IMR-90 (cell line): Measurements from ENCODE around the gene DLGAP3.

Experiments
- BHLHE40 ChIP-seq: fragments of 150-350 bp; IDR thresholded peaks from 2 replicates; pipeline ENCODE4 v1.6.1; 2016; ENCODE audit warnings: mild to moderate bottlenecking, low read depth, low read length
- CEBPB ChIP-seq: IDR thresholded peaks from 2 replicates; pipeline ENCODE4 v1.6.1; 2012; ENCODE audit warnings: low read depth, low read length, improper control_type of control experiment
- FOS ChIP-seq: fragments of 150-350 bp; IDR thresholded peaks from 2 replicates; pipeline ENCODE4 v1.6.1; 2016; ENCODE audit warnings: low read depth, low read length
- MAFK ChIP-seq: IDR thresholded peaks from 2 replicates; pipeline ENCODE4 v1.6.1; 2012; ENCODE audit warnings: low read depth, low read length, improper control_type of control experiment
- MXI1 ChIP-seq: IDR thresholded peaks from 2 replicates; pipeline ENCODE4 v1.6.1; 2012; ENCODE audit warnings: low read depth, mild to moderate bottlenecking, low read length, moderate library complexity, borderline replicate concordance
- NFE2L2 ChIP-seq: fragments of 150-350 bp; IDR thresholded peaks from 2 replicates; pipeline ENCODE4 v1.6.1; 2016; ENCODE audit warnings: low read depth, mild to moderate bottlenecking, low read length
- POLR2A ChIP-seq: IDR thresholded peaks from 2 replicates; pipeline ENCODE4 v1.6.1; 2012; ENCODE audit warnings: mild to moderate bottlenecking, low read depth, low read length
- RAD21 ChIP-seq: IDR thresholded peaks from 2 replicates; pipeline ENCODE4 v1.6.1; 2012; ENCODE audit warnings: low read length, improper control_type of control experiment
- RFX5 ChIP-seq: IDR thresholded peaks from 2 replicates; pipeline ENCODE4 v1.8.0; 2012; ENCODE audit warnings: low read depth, mild to moderate bottlenecking, low read length, moderate library complexity
- SMC3 ChIP-seq: fragments of 150-350 bp; IDR thresholded peaks from 2 replicates; pipeline ENCODE4 v1.6.1; 2016; ENCODE audit warnings: low read depth, mild to moderate bottlenecking, antibody characterized with exemption, low read length, moderate library complexity
- TF ChIP-seq, protein P1 (sequence below): conservative IDR thresholded peaks from 2 replicates; pipeline ENCODE4 v1.5.1; 2012; ENCODE audit warnings: mild to moderate bottlenecking, low read depth, low read length, improper control_type of control experiment
- TF ChIP-seq, protein P2 (sequence below): fragments of 150-350 bp; IDR thresholded peaks from 2 replicates; pipeline ENCODE4 v1.6.1; 2017; ENCODE audit warnings: mild to moderate bottlenecking, antibody characterized with exemption, low read length, low read depth
- TF ChIP-seq, protein P3 (sequence below): fragments of 150-350 bp; IDR thresholded peaks from 2 replicates; pipeline ENCODE4 v1.6.1; 2016; ENCODE audit warnings: low read depth, mild to moderate bottlenecking, low read length, moderate library complexity, borderline replicate concordance

DNA sequence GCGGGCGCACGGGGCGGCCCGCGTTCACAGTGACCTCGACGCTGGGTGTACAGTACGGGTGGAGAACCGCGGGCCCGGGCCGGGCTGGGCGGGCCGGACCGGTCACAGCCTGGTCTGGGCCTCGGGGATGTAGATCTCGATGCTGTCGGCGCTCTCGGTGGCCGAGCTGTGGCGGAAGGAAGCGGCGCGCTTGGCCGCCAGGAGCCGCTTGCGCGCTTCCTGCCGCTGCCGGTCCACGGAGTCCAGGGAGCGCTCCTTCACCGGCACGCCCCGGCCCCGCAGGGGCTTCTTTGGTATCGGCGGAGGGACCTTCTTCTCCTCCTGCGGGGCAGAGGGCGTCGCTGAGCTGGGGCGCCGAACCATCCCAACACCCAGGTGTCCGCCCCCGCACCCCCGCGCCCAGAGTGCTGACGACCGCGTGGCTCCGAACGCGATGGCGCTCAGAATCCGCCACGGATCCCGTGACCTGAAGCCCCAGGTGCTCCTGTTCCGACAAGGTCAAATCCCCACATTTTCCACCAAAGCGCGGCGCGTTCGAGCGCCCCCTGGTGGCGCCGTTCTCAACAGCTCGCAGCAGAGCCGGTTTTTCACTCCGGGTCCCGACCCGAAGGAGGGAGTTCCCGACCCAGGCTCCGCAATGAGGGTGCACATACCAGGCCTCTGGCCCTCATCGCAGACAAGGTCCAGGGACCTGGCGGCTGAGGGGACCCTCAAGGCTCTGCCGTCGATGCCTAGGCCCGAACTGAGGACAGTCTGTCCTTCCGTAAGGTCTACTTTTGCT is 63.3 kb downstream of the DLGAP3 start:
- TF ChIP-seq, protein P1, sequence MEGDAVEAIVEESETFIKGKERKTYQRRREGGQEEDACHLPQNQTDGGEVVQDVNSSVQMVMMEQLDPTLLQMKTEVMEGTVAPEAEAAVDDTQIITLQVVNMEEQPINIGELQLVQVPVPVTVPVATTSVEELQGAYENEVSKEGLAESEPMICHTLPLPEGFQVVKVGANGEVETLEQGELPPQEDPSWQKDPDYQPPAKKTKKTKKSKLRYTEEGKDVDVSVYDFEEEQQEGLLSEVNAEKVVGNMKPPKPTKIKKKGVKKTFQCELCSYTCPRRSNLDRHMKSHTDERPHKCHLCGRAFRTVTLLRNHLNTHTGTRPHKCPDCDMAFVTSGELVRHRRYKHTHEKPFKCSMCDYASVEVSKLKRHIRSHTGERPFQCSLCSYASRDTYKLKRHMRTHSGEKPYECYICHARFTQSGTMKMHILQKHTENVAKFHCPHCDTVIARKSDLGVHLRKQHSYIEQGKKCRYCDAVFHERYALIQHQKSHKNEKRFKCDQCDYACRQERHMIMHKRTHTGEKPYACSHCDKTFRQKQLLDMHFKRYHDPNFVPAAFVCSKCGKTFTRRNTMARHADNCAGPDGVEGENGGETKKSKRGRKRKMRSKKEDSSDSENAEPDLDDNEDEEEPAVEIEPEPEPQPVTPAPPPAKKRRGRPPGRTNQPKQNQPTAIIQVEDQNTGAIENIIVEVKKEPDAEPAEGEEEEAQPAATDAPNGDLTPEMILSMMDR = peak; percentile 82
- TF ChIP-seq, protein P2, sequence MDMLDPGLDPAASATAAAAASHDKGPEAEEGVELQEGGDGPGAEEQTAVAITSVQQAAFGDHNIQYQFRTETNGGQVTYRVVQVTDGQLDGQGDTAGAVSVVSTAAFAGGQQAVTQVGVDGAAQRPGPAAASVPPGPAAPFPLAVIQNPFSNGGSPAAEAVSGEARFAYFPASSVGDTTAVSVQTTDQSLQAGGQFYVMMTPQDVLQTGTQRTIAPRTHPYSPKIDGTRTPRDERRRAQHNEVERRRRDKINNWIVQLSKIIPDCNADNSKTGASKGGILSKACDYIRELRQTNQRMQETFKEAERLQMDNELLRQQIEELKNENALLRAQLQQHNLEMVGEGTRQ = no peak
- no peak for TF ChIP-seq FOS
- no peak for TF ChIP-seq POLR2A
- peak; percentile 40 for TF ChIP-seq RAD21
- no peak for TF ChIP-seq RFX5
- TF ChIP-seq NFE2L2 = no peak
- no peak for TF ChIP-seq CEBPB
- no peak for TF ChIP-seq MAFK
- no peak for TF ChIP-seq MXI1
- TF ChIP-seq, protein P3, sequence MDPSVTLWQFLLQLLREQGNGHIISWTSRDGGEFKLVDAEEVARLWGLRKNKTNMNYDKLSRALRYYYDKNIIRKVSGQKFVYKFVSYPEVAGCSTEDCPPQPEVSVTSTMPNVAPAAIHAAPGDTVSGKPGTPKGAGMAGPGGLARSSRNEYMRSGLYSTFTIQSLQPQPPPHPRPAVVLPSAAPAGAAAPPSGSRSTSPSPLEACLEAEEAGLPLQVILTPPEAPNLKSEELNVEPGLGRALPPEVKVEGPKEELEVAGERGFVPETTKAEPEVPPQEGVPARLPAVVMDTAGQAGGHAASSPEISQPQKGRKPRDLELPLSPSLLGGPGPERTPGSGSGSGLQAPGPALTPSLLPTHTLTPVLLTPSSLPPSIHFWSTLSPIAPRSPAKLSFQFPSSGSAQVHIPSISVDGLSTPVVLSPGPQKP = no peak
- peak; percentile 51 for TF ChIP-seq SMC3
- TF ChIP-seq BHLHE40 = no peak
